DOHH2 (cell line): ENCODE data around the gene DMRTA1.

Experiments used
- H3F3A ChIP-seq: fragments of 200-600 bp; sonication (generic), shearing (Covaris generic); 2 replicates; pipeline ENCODE4 v1.6.0; 2016; ENCODE audit warnings: antibody characterized with exemption, mild to moderate bottlenecking; ENCODE audit not compliant: control insufficient read depth, insufficient read depth
- H3K27ac ChIP-seq: fragments of 200-600 bp; sonication (generic); 2 replicates; pipeline ENCODE4 v1.5.1; 2014; ENCODE audit warnings: low read depth, mild to moderate bottlenecking, low read length, moderate library complexity
- H3K27me3 ChIP-seq: fragments of 200-600 bp; sonication (generic); 2 replicates; pipeline ENCODE4 v1.6.1; 2014; ENCODE audit warnings: mild to moderate bottlenecking, low read length, mixed read lengths; ENCODE audit not compliant: control insufficient read depth
- H3K36me3 ChIP-seq: fragments of 200-600 bp; sonication (generic); 2 replicates; pipeline ENCODE4 v1.6.1; 2014; ENCODE audit warnings: mild to moderate bottlenecking, low read length, moderate library complexity, mixed read lengths; ENCODE audit not compliant: control insufficient read depth
- H3K4me1 ChIP-seq: fragments of 200-600 bp; sonication (generic); 2 replicates; pipeline ENCODE4 v1.6.1; 2014; ENCODE audit warnings: mild to moderate bottlenecking, low read length, mixed read lengths; ENCODE audit not compliant: control insufficient read depth
- H3K4me2 ChIP-seq: fragments of 200-600 bp; sonication (generic); 2 replicates; pipeline ENCODE4 v1.6.0; 2014; ENCODE audit warnings: mild to moderate bottlenecking, low read length, moderate library complexity
- H3K4me3 ChIP-seq: fragments of 200-600 bp; sonication (generic); 2 replicates; pipeline ENCODE4 v1.5.1; 2014; ENCODE audit warnings: mild to moderate bottlenecking, low read length, mixed read lengths
- H3K79me2 ChIP-seq: fragments of 200-600 bp; sonication (generic); 2 replicates; pipeline ENCODE4 v1.6.1; 2014; ENCODE audit warnings: mild to moderate bottlenecking, low read length, mixed read lengths; ENCODE audit not compliant: control insufficient read depth
- H3K9me2 ChIP-seq: fragments of 200-600 bp; sonication (generic); replicated peaks from 2 replicates; pipeline ENCODE4 v1.6.1; 2014; ENCODE audit warnings: mild to moderate bottlenecking, low read length, mixed read lengths; ENCODE audit not compliant: control insufficient read depth
- H3K9me3 ChIP-seq: fragments of 200-600 bp; sonication (generic); 2 replicates; pipeline ENCODE4 v1.6.1; 2014; ENCODE audit warnings: antibody characterized with exemption, low read length, mixed read lengths; ENCODE audit not compliant: control insufficient read depth, insufficient read depth
- H4K20me1 ChIP-seq: fragments of 200-600 bp; sonication (generic); 2 replicates; pipeline ENCODE4 v1.6.0; 2014; ENCODE audit warnings: low read depth, mild to moderate bottlenecking, antibody characterized with exemption, low read length, moderate library complexity; ENCODE audit not compliant: control insufficient read depth, insufficient read depth
- CTCF ChIP-seq: fragments of 200-600 bp; sonication (generic); IDR thresholded peaks from one replicate; pipeline ENCODE4 v1.5.1; 2014; ENCODE audit warnings: antibody characterized with exemption, mild to moderate bottlenecking, low read depth, low read length; ENCODE audit not compliant: poor library complexity, severe bottlenecking
- EZH2phosphoT487 ChIP-seq: fragments of 200-600 bp; sonication (generic); IDR thresholded peaks from 2 replicates; pipeline ENCODE4 v1.6.1; 2017; ENCODE audit warnings: borderline replicate concordance, mild to moderate bottlenecking, antibody characterized with exemption, low read length, moderate library complexity, mixed read lengths

The DMRTA1 gene

GRCh38 chr9:22446589-22446949, at the start of gene DMRTA1:
DMRTA1 (plus strand) TSS chr9:22446824; CDS start chr9:22447066, 242 bp downstream.
- H3K4me3 ChIP-seq = no peak within 1 kb of the TSS
- no peak for TF ChIP-seq CTCF
- TF ChIP-seq EZH2phosphoT487 = no peak
- no peaks in the 10 kb centered on the region for H3K79me2 ChIP-seq
- H4K20me1 ChIP-seq = no peaks in the 10 kb centered on the region
- H3K27me3 ChIP-seq = no peaks in the 10 kb centered on the region
- H3K36me3 ChIP-seq = no peaks in the 10 kb centered on the region
- H3K4me2 ChIP-seq = no peak within 1 kb of the TSS
- no peak within 1 kb of the TSS for H3K27ac ChIP-seq
- no peaks in the 10 kb centered on the region for H3K9me2 ChIP-seq
- H3F3A ChIP-seq = no peaks in the 10 kb centered on the region
- no peaks in the 10 kb centered on the region for H3K4me1 ChIP-seq
- H3K9me3 ChIP-seq = no peaks in the 10 kb centered on the region

GRCh38 chr9:22401671-22402070, 45.0 kb upstream of the DMRTA1 start:
- Histone ChIP-seq H3K9me2 (no peaks in the 10 kb centered on the region), H4K20me1 (no peaks in the 10 kb centered on the region), H3K36me3 (no peaks in the 10 kb centered on the region), H3K4me2 (no peak overlapping the region), H3K4me1 (no peaks in the 10 kb centered on the region), H3K27me3 (no peaks in the 10 kb centered on the region), H3K9me3 (no peaks in the 10 kb centered on the region), H3F3A (no peaks in the 10 kb centered on the region), H3K4me3 (no peak overlapping the region), H3K27ac (no peak overlapping the region), H3K79me2 (no peaks in the 10 kb centered on the region)
- no peak for TF ChIP-seq EZH2phosphoT487

- Histone ChIP-seq H3K36me3 (no peaks in the 10 kb centered on the region), H3K79me2 (no peaks in the 10 kb centered on the region), H3K4me2 (no peak overlapping the region), H3K4me1 (no peaks in the 10 kb centered on the region), H3K9me3 (no peaks in the 10 kb centered on the region), H3K9me2 (no peaks in the 10 kb centered on the region), H3K27ac (no peak overlapping the region), H3F3A (no peaks in the 10 kb centered on the region), H3K4me3 (no peak overlapping the region), H4K20me1 (no peaks in the 10 kb centered on the region), H3K27me3 (no peaks in the 10 kb centered on the region)
- no peak for TF ChIP-seq EZH2phosphoT487
- TF ChIP-seq CTCF = no peak
Observed at GRCh38 chr9:22405869-22406659, 40.6 kb upstream of the DMRTA1 start.

- no peaks in the 10 kb centered on the region for H3K9me2 ChIP-seq
- no peaks in the 10 kb centered on the region for H3F3A ChIP-seq
- no peak overlapping the region for H3K4me3 ChIP-seq
- no peaks in the 10 kb centered on the region for H3K9me3 ChIP-seq
- no peak overlapping the region for H3K27ac ChIP-seq
- H3K36me3 ChIP-seq = no peaks in the 10 kb centered on the region
- H3K79me2 ChIP-seq = no peaks in the 10 kb centered on the region
- no peak overlapping the region for H3K4me2 ChIP-seq
- no peaks in the 10 kb centered on the region for H3K4me1 ChIP-seq
- H4K20me1 ChIP-seq = no peaks in the 10 kb centered on the region
- H3K27me3 ChIP-seq = no peaks in the 10 kb centered on the region
- TF ChIP-seq CTCF = no peak
- TF ChIP-seq EZH2phosphoT487 = no peak
Observed at GRCh38 chr9:22413884-22414283, 32.7 kb upstream of the DMRTA1 start.
